Effector memory CD4-positive, alpha-beta T cell (primary cell): ENCODE measurements around the gene TMEM127.

Experiments used
- DNase-seq, 3 donors: peaks; one replicate each; pipeline ENCODE4 v3.0.0-alpha.2; 2020
- H3K27ac ChIP-seq: 2 replicates; pipeline ENCODE4 v1.7.0; 2013; ENCODE audit warnings: mild to moderate bottlenecking, low read length, moderate library complexity; ENCODE audit not compliant: insufficient read depth, poor library complexity, severe bottlenecking
- H3K27me3 ChIP-seq: replicated peaks from 2 replicates; pipeline ENCODE4 v1.7.0; 2013; ENCODE audit warnings: mild to moderate bottlenecking, low read length; ENCODE audit not compliant: insufficient read depth, control insufficient read depth, poor library complexity, severe bottlenecking
- H3K36me3 ChIP-seq: 2 replicates; pipeline ENCODE4 v1.7.0; 2013; ENCODE audit warnings: mild to moderate bottlenecking, low read length, moderate library complexity; ENCODE audit not compliant: control insufficient read depth, insufficient read depth
- H3K4me1 ChIP-seq: 2 replicates; pipeline ENCODE4 v1.7.0; 2013; ENCODE audit warnings: low read length, mild to moderate bottlenecking; ENCODE audit not compliant: control insufficient read depth, insufficient read depth, poor library complexity, severe bottlenecking
- H3K4me3 ChIP-seq: 2 replicates; pipeline ENCODE4 v1.7.0; 2013; ENCODE audit warnings: low read length, low read depth, mild to moderate bottlenecking; ENCODE audit not compliant: insufficient read depth, poor library complexity, severe bottlenecking
- H3K9me3 ChIP-seq: 2 replicates; pipeline ENCODE4 v1.7.0; 2013; ENCODE audit warnings: mild to moderate bottlenecking, low read length, moderate library complexity; ENCODE audit not compliant: control insufficient read depth
- total RNA-seq, 3 donors: gene quantifications; one replicate each; lab custom pipeline; 2026; lab: John Stamatoyannopoulos, UW

TMEM127 gene, protein sequence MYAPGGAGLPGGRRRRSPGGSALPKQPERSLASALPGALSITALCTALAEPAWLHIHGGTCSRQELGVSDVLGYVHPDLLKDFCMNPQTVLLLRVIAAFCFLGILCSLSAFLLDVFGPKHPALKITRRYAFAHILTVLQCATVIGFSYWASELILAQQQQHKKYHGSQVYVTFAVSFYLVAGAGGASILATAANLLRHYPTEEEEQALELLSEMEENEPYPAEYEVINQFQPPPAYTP
- 64.7 to 84.6 (median 64.7) reads per million in 3 donors for total RNA-seq

DNA sequence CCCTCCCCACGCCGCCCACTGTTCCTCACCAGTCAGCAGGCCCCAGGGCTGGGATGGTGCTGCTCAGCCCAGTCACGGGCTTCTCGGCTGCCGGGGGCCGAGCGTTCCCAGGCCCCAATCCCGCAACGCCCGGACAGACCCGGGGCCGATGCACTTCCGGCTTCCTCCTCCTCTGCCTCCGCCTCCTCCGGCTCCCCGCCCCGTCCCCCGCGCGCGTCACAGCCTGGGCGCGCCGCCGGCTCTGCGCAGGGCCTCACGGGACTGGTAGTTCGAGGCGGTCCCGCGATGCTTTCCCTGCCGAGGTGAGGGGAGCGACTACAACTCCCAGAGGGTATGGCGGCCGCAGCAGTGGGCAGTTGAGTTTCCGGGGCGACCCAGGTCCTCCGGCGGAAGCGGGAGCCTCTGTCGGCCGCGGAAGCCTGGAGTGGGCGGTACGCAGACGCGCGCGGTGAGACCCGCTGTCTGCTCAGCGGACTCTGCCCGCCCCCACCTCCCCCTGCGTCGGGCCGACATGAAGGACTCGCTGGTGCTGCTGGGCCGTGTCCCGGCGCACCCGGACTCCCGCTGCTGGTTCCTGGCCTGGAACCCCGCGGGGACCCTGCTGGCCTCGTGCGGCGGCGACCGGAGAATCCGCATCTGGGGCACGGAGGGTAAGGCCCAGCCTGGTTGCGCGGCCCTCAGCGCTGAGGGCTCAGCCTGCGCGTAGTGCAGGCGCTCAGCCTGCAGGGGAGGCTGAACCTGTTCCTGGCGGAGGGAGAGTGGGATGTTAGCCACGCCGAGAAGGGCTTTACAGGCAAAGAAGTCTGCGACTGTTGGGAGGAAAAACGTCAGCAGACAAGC is at the start of gene TMEM127, which contains the start of gene CIAO1:
TSS of gene TMEM127 (minus strand) at position 158 of the 840 bp plus-strand sequence. CDS start 616 bp downstream, outside the sequence.
TSS of gene CIAO1 (plus strand) at position 386 of the 840 bp plus-strand sequence. CDS start at position 512, 126 bp downstream.
- Histone ChIP-seq H3K36me3 (peaks cover 23% of the 10 kb centered on the region), H3K27me3 (no peaks in the 10 kb centered on the region), H3K9me3 (no peaks in the 10 kb centered on the region), H3K4me3 (peak within 1 kb of the TSS; percentile 99), H3K27ac (peak within 1 kb of the TSS; percentile 92), H3K4me1 (peaks cover 21% of the 10 kb centered on the region)
- peak; percentile 95 to 98 (median 97) for DNase-seq

DNA sequence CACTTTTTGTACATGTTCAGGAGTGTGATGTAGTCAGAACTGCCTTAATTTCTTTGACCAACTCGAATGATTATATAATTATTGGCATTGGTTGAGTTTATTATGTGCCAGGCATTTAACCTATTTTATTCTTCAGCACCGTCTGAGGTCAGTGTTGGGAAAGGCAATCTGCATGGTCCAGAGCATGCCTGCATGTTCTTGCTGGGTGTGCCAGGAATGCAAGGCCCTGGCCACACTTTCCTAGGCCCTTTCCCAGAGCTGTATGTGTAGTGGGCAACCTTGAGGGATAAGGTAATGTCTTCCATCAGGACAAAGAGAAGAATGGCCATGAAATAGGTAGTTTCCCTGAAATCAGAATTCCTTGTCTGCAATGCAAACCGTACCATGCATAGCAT is 49.2 kb upstream of the TMEM127 start:
- Histone ChIP-seq H3K4me1 (peaks cover 14% of the 10 kb centered on the region), H3K9me3 (no peaks in the 10 kb centered on the region), H3K36me3 (no peaks in the 10 kb centered on the region), H3K4me3 (no peak overlapping the region), H3K27me3 (no peaks in the 10 kb centered on the region), H3K27ac (no peak overlapping the region)
- DNase-seq, result no peak

DNA sequence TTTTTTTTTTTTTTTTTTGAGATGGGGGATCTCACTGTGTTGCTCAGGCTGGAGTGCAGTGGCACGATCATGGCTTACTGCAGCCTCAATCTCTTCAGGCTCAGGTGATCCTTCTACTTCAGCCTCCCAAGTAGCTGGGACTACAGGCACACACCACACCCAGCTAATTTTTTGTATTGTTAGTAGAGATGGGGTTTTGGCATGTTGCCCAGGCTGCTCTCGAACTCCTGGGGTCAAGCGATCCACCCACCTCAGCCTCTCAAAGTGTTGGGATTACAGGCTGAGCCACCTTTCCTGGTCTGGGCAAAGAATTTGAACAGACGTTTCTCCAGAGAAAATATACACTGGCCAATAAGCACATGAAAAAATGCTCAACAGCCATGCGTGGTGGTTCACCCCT is 42.5 kb upstream of the TMEM127 start:
- Histone ChIP-seq H3K9me3 (no peaks in the 10 kb centered on the region), H3K4me3 (no peak overlapping the region), H3K4me1 (peaks cover 9% of the 10 kb centered on the region), H3K27me3 (no peaks in the 10 kb centered on the region), H3K36me3 (peaks cover 13% of the 10 kb centered on the region), H3K27ac (no peak overlapping the region)
- DNase-seq, result no peak

DNA sequence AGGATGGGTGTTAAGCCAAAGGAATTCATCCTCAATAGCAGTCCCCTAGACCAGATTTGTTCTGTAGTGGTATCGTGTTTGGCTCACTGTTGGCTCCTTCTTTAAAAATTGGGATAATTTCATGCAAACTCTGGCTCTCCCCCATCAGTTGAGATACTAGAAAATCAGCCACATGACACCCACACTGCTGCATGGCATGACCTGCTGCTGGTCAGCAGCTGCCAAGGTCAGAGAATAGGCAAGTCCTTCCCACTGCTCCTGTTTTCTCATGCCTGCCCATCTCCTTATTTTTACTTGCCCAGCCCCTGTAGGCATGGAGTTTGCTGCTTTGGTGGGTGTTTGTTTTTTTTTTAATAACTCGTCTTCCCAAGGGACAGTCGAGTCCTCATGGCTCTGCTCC is 40.6 kb upstream of the TMEM127 start:
- DNase-seq, result no peak
- Histone ChIP-seq H3K36me3 (peaks cover 32% of the 10 kb centered on the region), H3K27me3 (no peaks in the 10 kb centered on the region), H3K4me3 (no peak overlapping the region), H3K9me3 (no peaks in the 10 kb centered on the region), H3K4me1 (peaks cover 15% of the 10 kb centered on the region), H3K27ac (peak overlapping the region; percentile 99)

DNA sequence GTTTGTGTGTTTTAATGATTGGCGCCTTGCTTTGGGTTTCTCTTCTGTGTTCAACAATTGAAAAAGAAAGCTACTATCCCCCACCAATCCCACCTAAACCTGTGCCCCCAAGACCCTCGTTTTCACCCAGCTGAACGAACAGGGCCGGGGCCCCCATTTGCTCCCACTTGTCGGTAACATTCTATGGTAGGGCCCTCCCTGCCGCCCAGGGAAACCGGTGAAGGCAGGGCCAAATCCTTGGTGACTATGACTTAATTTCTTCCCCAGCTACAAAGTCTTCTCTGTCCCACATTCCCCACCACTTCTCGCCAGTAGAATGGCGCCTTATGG is 40.1 kb upstream of the TMEM127 start:
- H3K4me1 ChIP-seq, result peaks cover 15% of the 10 kb centered on the region
- no peaks in the 10 kb centered on the region for H3K27me3 ChIP-seq
- DNase-seq, result no peak
- H3K36me3 ChIP-seq, result peaks cover 36% of the 10 kb centered on the region
- peak overlapping the region; percentile 99 for H3K27ac ChIP-seq
- no peaks in the 10 kb centered on the region for H3K9me3 ChIP-seq
- peak overlapping the region; percentile 94 for H3K4me3 ChIP-seq

DNA sequence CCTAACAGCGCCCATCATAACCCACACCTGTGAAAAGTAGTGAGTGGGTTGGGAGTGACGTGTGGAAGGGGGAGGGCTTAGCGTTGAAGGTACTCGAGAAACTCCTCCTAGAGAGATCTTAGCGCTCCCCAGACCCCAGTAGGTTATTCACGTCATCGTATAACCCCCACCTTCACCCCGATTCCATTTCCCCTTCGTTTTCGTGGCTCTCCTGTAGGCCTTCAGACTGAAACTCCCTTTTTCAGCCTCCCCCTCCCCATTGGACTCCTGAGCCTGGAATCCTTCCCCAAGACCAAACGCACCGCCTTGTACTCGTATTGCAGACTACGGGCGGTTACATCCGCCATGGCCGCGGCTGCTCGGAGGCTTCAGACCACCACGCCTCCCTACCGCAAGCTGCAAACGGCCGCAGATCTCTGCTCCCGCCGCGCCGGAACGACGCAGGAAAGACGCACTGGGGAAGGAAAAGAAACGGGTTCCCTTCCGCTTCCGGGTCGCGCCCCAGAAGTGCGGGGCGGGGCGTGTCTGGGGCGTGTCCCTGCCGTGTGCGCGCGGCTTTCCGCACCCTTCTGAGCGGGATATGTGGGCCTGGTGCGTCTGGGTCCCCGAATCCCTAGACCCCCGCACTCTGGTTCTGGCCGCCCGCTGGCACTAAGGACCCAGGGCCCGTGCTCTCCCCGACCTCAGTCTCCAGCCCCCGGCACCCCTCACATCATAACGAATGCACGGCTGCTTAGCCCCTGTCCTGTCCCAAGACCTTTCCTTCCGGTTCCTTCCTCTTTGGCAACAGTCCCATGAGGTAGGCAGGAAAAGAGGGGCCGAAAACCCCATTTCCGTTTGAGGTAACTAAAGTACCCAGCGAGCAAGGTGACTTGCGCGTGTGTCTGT is 39.5 kb upstream of the TMEM127 start, which contains the start of gene SNRNP200:
TSS of gene SNRNP200 (minus strand) at position 456 of the 888 bp plus-strand sequence. CDS start at position 347, 109 bp downstream.
- DNase-seq, result peak; percentile 87 to 89 (median 89)
- peak within 1 kb of the TSS; percentile 94 for H3K4me3 ChIP-seq
- H3K27ac ChIP-seq, result peak within 1 kb of the TSS; percentile 99
- H3K27me3 ChIP-seq, result no peaks in the 10 kb centered on the region
- peaks cover 15% of the 10 kb centered on the region for H3K4me1 ChIP-seq
- peaks cover 42% of the 10 kb centered on the region for H3K36me3 ChIP-seq
- no peaks in the 10 kb centered on the region for H3K9me3 ChIP-seq

DNA sequence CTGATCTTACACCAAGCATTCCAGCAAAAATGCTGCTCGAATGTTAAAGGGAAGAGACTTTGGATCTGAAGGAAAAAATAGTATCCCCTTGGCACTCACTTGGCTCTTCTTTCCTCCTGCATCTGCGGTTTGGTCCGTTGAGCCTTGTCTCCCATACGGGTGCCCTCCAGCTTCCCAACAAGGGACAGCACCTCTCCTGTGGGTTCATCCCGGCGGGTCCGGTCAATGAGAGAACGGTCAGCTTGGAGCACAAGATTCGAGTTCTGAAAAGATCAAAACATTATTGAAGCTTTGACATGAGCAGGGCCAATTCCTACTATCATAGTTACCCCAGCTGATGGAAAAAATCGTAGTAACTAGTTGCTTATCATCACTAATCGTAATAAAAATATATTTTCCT is 38.8 kb upstream of the TMEM127 start:
- Histone ChIP-seq H3K36me3 (peaks cover 49% of the 10 kb centered on the region), H3K4me1 (peaks cover 15% of the 10 kb centered on the region), H3K4me3 (peak overlapping the region; percentile 94), H3K9me3 (no peaks in the 10 kb centered on the region), H3K27ac (peak overlapping the region; percentile 99), H3K27me3 (no peaks in the 10 kb centered on the region)
- DNase-seq, result no peak

DNA sequence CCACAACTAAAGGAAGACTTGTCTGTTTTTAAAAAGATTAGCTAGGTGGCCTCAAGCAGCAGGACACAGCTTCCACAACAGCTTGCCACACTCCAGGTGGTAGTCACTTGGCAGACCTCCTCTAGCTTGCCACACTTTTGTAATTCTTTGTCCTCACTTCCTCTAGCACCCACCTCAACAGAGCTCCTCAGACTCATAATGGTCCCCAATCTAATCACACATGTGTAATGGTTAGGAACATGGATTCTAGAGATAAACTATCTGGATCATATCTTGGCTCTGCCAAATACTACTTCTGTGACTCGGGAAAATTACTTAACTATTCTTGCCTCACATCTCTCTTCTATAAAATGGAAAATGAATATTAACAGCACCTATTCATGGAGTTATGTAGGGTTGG is 36.1 kb upstream of the TMEM127 start:
- no peaks in the 10 kb centered on the region for H3K9me3 ChIP-seq
- H3K27me3 ChIP-seq, result no peaks in the 10 kb centered on the region
- peaks cover 77% of the 10 kb centered on the region for H3K36me3 ChIP-seq
- DNase-seq, result no peak
- no peak overlapping the region for H3K27ac ChIP-seq
- peaks cover 15% of the 10 kb centered on the region for H3K4me1 ChIP-seq
- no peak overlapping the region for H3K4me3 ChIP-seq

DNA sequence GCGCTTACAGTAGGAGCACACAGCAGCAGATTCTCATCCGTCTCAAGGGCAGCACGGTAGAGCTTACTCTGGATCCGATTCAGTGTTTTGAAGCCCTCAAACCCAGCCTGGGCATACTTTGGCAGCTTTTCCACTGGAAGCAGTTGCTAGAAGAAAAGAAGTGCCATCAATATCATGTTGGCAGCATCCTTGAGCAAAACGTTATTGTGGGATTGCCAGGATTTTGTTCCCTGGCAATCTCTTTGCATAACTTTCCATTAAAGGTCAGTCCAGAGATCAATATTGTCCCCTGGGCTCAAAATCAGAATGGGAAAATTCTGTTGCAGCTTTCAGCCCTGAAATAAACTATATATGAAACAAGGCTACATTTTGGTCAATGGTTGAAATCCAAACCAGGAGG is 31.1 kb upstream of the TMEM127 start:
- Histone ChIP-seq H3K36me3 (peaks cover 98% of the 10 kb centered on the region), H3K9me3 (no peaks in the 10 kb centered on the region)

More for the DNA sequence above, 31.1 kb upstream of the TMEM127 start:
- Histone ChIP-seq H3K27ac (no peak overlapping the region), H3K27me3 (no peaks in the 10 kb centered on the region), H3K4me1 (no peaks in the 10 kb centered on the region), H3K4me3 (no peak overlapping the region)
- no peak for DNase-seq
